BJ (cell line): ENCODE results near the gene GLYATL2. TPM values are rescaled to one million over a fixed set of nuclear protein-coding genes. Genes with fewer than 3 reads are reported as not detected.

Source experiments
- CTCF ChIA-PET: fragments of 350-600 bp; formaldehyde crosslinking; extraction: SDS; loops from one replicate; lab custom pipeline; 2021; ENCODE audit warnings: antibody characterized with exemption, inconsistent platforms; lab: Yijun Ruan, JAX
- POLR2A ChIA-PET: fragments of 300-600 bp; sonication (Branson Sonifier 250); formaldehyde crosslinking; extraction: SDS; loops from one replicate; lab custom pipeline; 2021; ENCODE audit warnings: antibody characterized with exemption; lab: Charles Lee
- DNase-seq: peaks from one replicate; pipeline ENCODE4 v3.0.0-alpha.2; 2011; ENCODE audit warnings: low read depth
- H3K27me3 ChIP-seq: 2 replicates; pipeline ENCODE4 v1.6.0; 2011; ENCODE audit warnings: low read length; ENCODE audit not compliant: control insufficient read depth, insufficient read depth
- H3K36me3 ChIP-seq: 2 replicates; pipeline ENCODE4 v1.5.1; 2011; ENCODE audit warnings: low read length; ENCODE audit not compliant: control insufficient read depth, insufficient read depth
- H3K4me3 ChIP-seq: 2 replicates; pipeline ENCODE4 v1.5.1; 2011; ENCODE audit warnings: low read depth, mild to moderate bottlenecking, control low read depth, low read length
- CTCF ChIP-seq: IDR thresholded peaks from 2 replicates; pipeline ENCODE4 v1.5.1; 2011; ENCODE audit warnings: low read depth, mild to moderate bottlenecking, control low read depth, inconsistent platforms, low read length, moderate library complexity; ENCODE audit not compliant: insufficient read depth
- polyA minus RNA-seq: library from RNA; depleted of rRNA, polyadenylated mRNA; stranded (reverse); fragments of >200 nt; gene quantifications from 2 replicates; pipeline ENCODE4 v1.2.3, GENCODE V29; 2011; rRNA and poly(A)+ RNA removed
- polyA plus RNA-seq: library from polyadenylated mRNA; depleted of rRNA; stranded (reverse); fragments of >200 nt; gene quantifications from 2 replicates; pipeline ENCODE4 v1.2.3, GENCODE V29; 2011; rRNA removed

The GLYATL2 gene, protein sequence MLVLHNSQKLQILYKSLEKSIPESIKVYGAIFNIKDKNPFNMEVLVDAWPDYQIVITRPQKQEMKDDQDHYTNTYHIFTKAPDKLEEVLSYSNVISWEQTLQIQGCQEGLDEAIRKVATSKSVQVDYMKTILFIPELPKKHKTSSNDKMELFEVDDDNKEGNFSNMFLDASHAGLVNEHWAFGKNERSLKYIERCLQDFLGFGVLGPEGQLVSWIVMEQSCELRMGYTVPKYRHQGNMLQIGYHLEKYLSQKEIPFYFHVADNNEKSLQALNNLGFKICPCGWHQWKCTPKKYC
- 0.59 and 1.1 TPM in 2 replicates for polyA plus RNA-seq
- 0.36 TPM in 1 of 2 replicates, not detected in the other for polyA minus RNA-seq

GRCh38 chr11:58844361-58845005, at the start of gene GLYATL2:
Gene GLYATL2 (minus strand): TSS chr11:58844704. CDS start chr11:58839612, 5,092 bp downstream.
- Histone ChIP-seq H3K4me3 (no peak within 1 kb of the TSS), H3K36me3 (no peaks in the 10 kb centered on the region), H3K27me3 (no peaks in the 10 kb centered on the region)
- DNase-seq, result no peak
- POLR2A ChIA-PET, result no interaction called here
- CTCF ChIA-PET, result interaction anchor here (0.7 kb wide), 1 partner anchor 14 kb away, joined by 3 read pairs; no protein-coding TSS in a partner anchor
- no peak for TF ChIP-seq CTCF

DNA sequence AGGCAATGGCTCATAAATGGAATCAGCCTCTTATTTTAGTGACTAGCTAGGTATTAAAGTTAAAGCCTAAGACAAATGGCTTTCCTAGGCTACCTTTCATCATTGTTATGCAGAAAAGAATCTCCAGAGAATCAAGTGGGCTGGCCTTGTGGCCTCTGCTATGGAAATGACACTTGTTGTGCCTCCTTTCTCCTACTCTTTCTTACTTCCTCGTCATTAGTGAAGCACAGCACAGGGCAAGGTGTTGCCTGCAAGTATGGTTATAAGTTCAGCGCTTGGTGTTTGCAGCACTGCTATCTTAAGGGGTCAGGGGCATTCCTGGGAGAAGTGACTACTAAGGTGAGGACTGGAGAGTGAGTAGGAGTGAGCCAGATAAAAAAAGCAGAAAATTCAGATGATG, 49.4 kb upstream of the GLYATL2 start:
- Histone ChIP-seq H3K4me3 (no peak overlapping the region), H3K27me3 (no peaks in the 10 kb centered on the region), H3K36me3 (no peaks in the 10 kb centered on the region)
- ChIA-PET POLR2A (no interaction called here), CTCF (no interaction called here)
- TF ChIP-seq CTCF, result no peak
- no peak for DNase-seq

DNA sequence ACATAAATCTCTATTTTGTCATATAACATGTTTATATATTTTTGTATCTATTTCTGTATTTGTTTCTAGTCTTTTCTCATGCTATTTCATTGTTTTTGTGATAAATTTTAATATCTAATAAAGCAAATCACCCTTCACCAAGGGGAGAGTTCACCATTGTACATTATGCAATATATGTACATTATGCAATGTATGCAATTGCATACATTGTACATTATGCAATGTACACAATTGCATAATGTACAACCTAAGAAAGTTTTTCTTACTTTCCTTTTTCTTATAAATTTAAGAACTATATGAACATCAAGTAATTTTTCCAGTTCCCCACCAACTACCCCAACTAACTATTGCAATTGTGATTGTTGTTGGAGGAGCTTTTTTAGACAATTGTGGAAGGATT, 44.1 kb upstream of the GLYATL2 start:
- H3K4me3 ChIP-seq, result no peak overlapping the region
- ChIA-PET POLR2A (no interaction called here), CTCF (no interaction called here)
- DNase-seq, result no peak
- TF ChIP-seq CTCF, result no peak
- H3K27me3 ChIP-seq, result no peaks in the 10 kb centered on the region
- H3K36me3 ChIP-seq, result no peaks in the 10 kb centered on the region

GRCh38 chr11:58887452-58887851, 42.9 kb upstream of the GLYATL2 start:
- Histone ChIP-seq H3K36me3 (no peaks in the 10 kb centered on the region), H3K27me3 (no peaks in the 10 kb centered on the region), H3K4me3 (no peak overlapping the region)
- CTCF ChIA-PET, result no interaction called here
- DNase-seq, result no peak
- no peak for TF ChIP-seq CTCF
- POLR2A ChIA-PET, result no interaction called here

DNA sequence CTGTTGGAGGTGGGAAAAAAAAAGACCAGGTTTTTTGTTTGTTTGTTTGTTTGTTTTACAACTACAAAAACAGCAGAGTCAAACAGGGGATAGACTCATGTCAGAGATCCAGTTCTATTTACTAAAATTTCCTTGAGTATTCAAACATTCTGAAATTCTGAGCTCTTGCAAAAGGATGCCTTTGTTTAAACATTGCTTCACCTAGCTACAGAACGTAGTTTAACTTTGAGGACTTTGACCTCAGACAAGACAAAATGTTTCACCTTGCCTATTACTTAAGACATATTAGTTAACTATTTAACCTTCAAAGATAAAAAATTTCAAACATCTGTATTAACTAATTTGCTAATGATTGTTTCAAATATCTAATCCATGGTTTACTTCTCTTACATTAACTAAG, 36.1 kb upstream of the GLYATL2 start:
- ChIA-PET POLR2A (no interaction called here), CTCF (no interaction called here)
- Histone ChIP-seq H3K36me3 (no peaks in the 10 kb centered on the region), H3K27me3 (no peaks in the 10 kb centered on the region), H3K4me3 (no peak overlapping the region)
- no peak for DNase-seq
- TF ChIP-seq CTCF, result no peak
